ENCODE measurements around the gene MUC4.
"Not testable (repeated sequence)": the region's sequence is repeated elsewhere in the genome, so short reads cannot be mapped to it uniquely, and the experiment has no call there.

Gene MUC4

GRCh38 chr3:195713150-195713549, 98.6 kb downstream of the MUC4 start:
- FAIRE-seq, result not testable (repeated sequence)

- not testable (repeated sequence) for FAIRE-seq
Measured at GRCh38 chr3:195712535-195712910, 99.2 kb downstream of the MUC4 start.

DNA sequence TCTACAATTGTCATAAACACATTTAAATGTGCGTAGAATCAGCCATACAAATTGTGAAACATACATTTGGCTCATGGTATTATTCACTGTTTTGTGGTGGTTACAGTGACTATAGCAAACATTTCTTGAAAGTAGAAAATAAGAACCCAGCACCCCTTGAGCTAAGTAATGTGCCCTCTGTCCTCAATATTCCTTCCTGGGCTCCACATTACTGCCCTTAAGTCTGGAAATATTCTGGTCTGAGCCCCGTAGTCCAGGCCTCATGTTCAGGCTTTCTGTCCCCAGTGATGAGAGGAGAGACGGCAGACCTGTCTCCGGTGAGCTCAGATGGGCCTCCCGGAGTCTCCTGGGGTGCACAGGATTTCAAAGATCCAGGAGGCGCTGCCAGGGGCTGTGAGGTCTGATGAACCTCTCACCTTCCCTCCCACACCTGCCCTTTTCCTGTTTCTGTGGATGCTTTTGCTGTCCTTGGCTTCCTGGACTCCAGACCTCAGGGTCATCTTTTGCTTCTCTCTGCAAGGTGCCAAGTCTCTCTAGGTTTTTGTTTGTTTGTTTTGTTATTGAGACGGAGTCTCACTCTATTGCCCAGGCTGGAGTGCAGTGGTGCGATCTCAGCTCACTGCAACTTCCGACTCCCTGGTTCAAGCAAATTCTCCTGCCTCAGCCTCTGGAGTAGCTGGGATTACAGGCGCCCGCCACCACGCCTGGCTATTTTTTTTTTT, 99.8 kb downstream of the MUC4 start:
- no peak for FAIRE-seq

DNA sequence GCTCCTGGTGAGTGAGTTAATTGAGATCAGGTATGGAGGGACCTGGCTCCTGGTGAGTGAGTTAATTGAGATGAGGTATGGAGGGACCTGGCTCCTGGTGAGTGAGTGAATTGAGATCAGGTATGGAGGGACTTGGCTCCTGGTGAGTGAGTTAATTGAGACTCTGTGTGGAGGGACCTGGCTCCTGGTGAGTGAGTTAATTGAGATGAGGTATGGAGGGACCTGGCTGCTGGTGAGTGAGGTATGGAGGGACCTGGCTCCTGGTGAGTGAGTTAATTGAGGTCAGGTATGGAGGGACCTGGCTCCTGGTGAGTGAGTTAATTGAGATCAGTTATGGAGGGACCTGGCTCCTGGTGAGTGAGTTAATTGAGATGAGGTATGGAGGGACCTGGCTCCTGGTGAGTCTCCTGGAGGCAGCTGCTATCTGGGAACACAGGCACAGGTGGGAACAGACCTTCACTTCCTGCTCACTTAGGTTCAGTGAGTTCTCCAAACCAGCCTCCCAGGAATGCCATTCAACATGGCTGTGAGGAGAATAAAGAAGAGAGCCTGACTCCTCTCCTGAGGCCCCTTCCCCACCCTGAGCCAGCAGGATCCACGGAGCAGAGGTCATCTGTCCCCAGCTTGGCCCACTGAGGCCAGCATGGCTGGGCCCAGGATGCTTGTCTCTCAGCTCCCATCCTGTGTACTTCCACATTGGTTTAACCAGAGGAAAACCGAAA, 100.5 kb downstream of the MUC4 start:
- not testable (repeated sequence) for FAIRE-seq

- FAIRE-seq, result peak; percentile 35
Measured at GRCh38 chr3:195710126-195710905, 101.4 kb downstream of the MUC4 start.

GRCh38 chr3:195709676-195710085, 102.0 kb downstream of the MUC4 start:
- no peak for FAIRE-seq

DNA sequence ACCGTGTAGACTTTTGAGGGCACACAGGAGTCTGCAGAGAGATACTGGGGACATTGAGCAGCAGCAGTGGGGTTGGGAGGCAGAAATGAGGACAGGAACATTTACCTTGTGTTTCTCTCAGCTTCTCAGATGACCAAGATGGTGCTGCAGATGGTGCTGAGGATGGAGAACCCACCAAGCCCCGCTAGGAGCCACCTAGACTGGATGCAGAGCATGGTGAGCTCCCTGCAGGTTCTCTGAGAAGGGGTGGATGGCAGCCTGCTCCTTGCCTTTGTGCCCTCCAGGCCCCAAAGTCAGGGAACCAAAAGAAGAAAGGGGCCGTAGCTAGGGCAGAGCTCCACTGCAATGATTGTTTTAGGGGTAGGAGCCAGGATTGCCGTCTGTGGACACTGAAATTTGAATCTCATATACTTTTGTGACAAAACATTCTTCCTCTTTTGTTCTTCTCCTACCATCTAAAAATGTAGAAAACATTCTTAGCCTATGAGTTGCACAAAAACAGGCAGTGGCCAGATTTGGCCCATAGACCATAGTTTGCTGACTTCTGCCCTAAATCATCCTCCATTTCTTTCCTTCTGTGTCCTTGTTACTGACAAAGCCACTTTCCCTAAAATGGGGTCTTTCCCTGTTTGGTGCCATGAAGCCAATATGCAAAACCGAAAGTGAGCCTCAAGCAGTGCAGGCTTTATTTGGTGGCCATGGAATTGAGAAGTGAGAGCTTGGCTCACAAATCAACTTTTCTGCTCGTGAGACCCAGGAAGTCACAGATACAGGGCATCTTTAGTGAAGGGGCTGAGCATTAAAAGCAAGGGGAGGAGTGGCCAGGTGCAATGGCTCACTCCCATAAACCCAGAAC, 102.9 kb downstream of the MUC4 start:
- no peak for FAIRE-seq

GRCh38 chr3:195708061-195708460, 103.7 kb downstream of the MUC4 start:
- FAIRE-seq, result no peak

- FAIRE-seq, result no peak
Measured at GRCh38 chr3:195705081-195705991, 106.4 kb downstream of the MUC4 start.

- FAIRE-seq, result no peak
Measured at GRCh38 chr3:195704433-195704999, 107.2 kb downstream of the MUC4 start.

GRCh38 chr3:195703776-195704175, 108.0 kb downstream of the MUC4 start:
- FAIRE-seq, result no peak

DNA sequence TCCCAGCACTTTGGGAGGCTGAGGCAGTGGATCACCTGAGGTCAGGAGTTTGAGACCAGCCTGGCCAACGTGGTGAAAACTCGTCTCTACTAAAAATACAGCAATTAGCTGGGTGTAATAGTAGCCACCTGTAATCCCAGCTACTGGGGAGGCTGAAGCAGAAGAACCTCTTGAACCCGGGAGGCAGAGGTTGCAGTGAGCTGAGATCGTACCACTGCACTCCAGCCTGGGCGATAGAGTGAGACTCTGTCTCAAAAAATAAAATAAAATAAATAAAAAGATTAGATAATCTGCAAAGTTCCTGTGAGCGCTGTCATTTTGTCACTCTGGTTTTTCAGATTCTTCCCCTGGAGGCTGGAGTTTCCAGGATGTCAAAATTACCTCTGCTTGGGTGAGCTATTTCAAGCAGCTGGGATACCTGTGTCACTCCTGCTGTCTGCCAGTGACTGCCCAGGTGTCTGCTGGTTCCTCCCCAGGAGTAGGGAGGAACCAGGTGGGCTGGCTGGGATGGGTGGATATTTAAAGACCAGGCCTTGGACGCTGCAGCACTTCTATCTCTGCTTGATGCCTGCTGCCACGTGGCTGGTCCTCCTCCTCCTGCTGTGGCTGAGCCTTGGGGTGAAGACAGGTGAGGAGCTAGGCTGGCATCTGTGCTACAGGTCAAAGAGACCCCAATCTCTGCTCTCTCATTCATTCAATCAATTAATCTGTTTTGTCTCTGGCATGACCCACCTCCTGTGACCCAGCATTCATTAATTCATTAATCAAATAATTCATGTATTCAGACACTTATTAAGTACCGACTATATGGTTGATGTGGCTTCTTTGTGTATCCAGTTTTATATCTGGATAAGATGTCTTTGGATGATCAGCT, 110.5 kb downstream of the MUC4 start:
- FAIRE-seq, result no peak

GRCh38 chr3:195700319-195700718, 111.4 kb downstream of the MUC4 start:
- no peak for FAIRE-seq

- FAIRE-seq, result peak; percentile 60
Measured at GRCh38 chr3:195699860-195700259, 111.9 kb downstream of the MUC4 start.

GRCh38 chr3:195699388-195699771, 112.3 kb downstream of the MUC4 start:
- FAIRE-seq, result no peak

DNA sequence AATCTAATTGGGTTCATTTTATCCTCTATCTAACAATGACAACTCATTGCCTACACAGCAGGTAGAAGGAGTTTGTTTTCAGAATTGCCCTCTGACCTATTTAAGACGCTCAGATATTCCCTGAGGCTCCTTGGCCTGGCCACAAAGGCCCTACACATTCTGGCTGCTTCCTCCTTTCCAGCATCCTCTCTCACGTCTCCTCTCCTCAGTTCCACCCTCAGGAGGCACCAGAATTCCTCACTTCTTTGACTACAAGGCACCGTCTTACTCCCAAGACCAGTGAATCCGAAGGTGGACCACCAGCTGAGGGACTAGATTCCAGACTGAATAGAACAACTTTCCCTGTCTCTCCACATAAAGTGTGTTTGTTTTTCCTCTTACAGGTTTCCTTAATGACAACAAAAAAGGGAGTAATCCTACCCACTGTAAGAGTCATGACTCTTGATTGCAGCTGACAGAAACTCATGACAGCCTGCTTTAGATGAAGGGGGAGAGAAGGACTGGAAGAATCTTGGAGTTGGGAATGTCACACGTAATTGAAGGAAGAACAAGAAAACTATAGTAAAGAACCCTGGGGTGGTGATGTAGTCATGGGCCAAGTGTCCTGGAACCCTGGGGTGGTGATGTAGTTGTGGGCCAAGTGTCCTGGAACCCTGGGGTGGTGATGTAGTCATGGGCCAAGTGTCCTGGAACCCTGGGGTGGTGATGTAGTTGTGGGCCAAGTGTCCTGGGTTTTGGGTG, 112.9 kb downstream of the MUC4 start:
- no peak for FAIRE-seq

DNA sequence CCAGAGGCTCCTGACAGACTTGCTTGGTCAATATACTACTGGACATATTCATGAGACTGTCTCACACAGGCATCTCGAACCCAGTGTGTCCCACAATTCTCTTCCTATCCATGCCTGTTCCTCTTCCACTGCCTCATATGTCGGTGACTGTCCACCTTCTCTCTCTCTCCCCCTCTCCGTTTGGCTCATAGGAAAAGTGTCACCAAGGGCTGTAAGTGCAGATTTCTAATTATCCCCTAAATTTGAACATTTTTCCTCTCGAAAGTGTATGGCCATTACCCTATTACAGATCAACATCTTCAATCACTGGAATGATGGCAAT, 113.4 kb downstream of the MUC4 start:
- FAIRE-seq, result no peak

GRCh38 chr3:195697582-195698324, 114.0 kb downstream of the MUC4 start:
- FAIRE-seq, result no peak

Data from endometrium (tissue), 2 donors.